T-helper 17 cell (primary cell): ENCODE measurements around the gene PCNT. TPM values are rescaled to one million over a fixed set of nuclear protein-coding genes. Genes with fewer than 3 reads are reported as not detected.
"Not testable (repeated sequence)": the region's sequence is repeated elsewhere in the genome, so short reads cannot be mapped to it uniquely, and the experiment has no call there.

Source experiments
- ATAC-seq: fragments of 150-1000 bp; cut with Tn5 transposase; 2 replicates; pipeline ENCODE4 v1.10.0; 2021; ENCODE audit warnings: mild to moderate bottlenecking, moderate library complexity
- DNase-seq, 3 donors: peaks; one replicate each; pipeline versions ENCODE4 v3.0.0 to v3.0.0-alpha.2; 2020 to 2021
- H3K9me3 ChIP-seq: one replicate; pipeline ENCODE4 v1.7.0; 2013; ENCODE audit warnings: low read length, mild to moderate bottlenecking; ENCODE audit not compliant: control insufficient read depth, poor library complexity, severe bottlenecking
- H3K27ac Mint-ChIP-seq: one replicate; pipeline ENCODE4 v1.8.0; 2022; ENCODE audit warnings: mild to moderate bottlenecking, moderate library complexity, mixed read lengths
- H3K27me3 Mint-ChIP-seq: one replicate; pipeline ENCODE4 v1.8.0; 2022; ENCODE audit warnings: mixed read lengths
- H3K36me3 Mint-ChIP-seq: one replicate; pipeline ENCODE4 v1.8.0; 2022; ENCODE audit warnings: low read depth, mixed read lengths
- H3K4me1 Mint-ChIP-seq: one replicate; pipeline ENCODE4 v1.8.0; 2022; ENCODE audit warnings: mild to moderate bottlenecking, mixed read lengths
- H3K4me3 Mint-ChIP-seq: one replicate; pipeline ENCODE4 v1.8.0; 2022; ENCODE audit warnings: mild to moderate bottlenecking, moderate library complexity, mixed read lengths
- total RNA-seq, 4 donors: library from RNA in 2 of 4; stranded (reverse) in 2 of 4; gene quantifications; one replicate each; pipeline ENCODE4 v1.2.3 and lab custom pipeline; 2022 to 2026

PCNT gene
- total RNA-seq, 2 donors from 2014 or later = 53.5 to 59.5 TPM

GRCh38 chr21:46295996-46296752 lies 27.8 kb upstream of the PCNT start:
- H3K9me3 ChIP-seq = no peaks in the 10 kb centered on the region
- Mint-ChIP-seq H3K4me1 (peaks cover 2% of the 10 kb centered on the region), H3K36me3 (peaks cover 3% of the 10 kb centered on the region), H3K4me3 (peak overlapping the region; percentile 68), H3K27me3 (no peaks in the 10 kb centered on the region), H3K27ac (peak overlapping the region; percentile 77)
- ATAC-seq (peak; percentile 90), DNase-seq (peak in 2 of 3 donors; percentile 35 to 45)

DNA sequence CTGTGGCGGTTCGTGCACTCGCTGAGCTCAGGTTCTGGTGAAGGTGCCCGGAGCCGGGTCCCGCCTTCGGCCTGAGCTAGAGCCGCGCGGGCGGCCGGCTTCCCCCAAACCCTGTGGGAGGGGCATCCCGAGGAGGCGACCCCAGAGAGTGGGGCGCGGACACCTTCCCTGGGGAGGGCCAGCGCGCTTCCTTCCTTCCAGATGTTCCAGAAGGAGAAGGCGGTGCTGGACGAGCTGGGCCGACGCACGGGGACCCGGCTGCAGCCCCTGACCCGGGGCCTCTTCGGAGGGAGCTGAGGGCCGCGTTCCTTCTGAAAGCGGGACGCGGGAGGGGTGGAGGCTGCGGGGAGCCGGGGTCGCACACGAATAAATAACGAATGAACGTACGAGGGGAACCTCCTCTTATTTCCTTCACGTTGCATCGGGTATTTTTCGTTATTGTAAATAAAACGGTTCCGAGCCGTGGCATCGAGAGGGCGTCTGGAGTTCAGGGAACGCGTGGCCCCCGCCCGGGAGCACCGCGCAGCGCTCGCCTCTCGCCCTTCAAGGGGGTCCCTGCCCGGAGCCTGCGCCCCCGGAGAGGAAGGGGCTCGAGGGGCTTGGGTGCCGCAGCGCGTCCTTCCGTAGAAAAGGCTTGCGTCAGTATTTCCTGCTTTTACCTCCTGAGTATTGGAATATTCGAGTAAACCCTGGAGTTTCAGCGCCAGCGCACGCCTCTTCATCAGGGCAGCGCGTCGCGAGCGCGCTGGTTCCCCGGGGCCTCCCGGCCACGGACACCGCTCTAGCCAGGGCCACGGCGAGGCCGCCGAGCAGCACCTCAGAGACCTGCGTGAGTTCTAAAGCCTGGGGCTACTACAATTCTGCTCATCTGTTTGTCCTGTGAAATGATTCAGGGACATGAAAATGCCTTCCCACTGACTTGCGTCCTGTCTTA lies 26.4 kb upstream of the PCNT start:
- ATAC-seq (peak; percentile 33), DNase-seq (no peak)
- H3K27me3 Mint-ChIP-seq = no peaks in the 10 kb centered on the region
- H3K9me3 ChIP-seq = no peaks in the 10 kb centered on the region
- no peaks in the 10 kb centered on the region for H3K36me3 Mint-ChIP-seq
- no peak overlapping the region for H3K27ac Mint-ChIP-seq
- peaks cover 2% of the 10 kb centered on the region for H3K4me1 Mint-ChIP-seq
- H3K4me3 Mint-ChIP-seq = peak overlapping the region; percentile 83

DNA sequence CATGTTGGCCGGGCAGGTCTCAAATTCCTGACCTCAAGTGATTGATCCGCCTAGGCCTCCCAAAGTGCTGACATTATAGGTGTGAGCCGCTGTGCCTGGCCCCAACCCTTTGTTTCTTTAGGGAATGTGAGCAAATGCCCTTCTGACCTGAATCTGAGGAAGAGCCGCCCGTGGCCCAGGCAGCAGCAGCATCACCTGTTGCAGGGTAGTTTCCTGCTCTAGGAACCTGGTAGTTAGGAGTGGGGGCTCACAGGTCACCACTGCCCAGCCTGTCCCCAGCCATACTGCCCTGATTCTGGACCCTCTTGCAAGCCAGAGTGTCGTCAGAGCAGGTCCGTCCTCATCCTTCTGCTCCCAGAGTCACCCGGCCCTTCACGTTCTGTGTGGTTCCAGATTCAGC lies 24.8 kb upstream of the PCNT start:
- no peaks in the 10 kb centered on the region for H3K9me3 ChIP-seq
- DNase-seq (no peak), ATAC-seq (no peak)
- peaks cover 2% of the 10 kb centered on the region for H3K4me1 Mint-ChIP-seq
- no peak overlapping the region for H3K4me3 Mint-ChIP-seq
- no peaks in the 10 kb centered on the region for H3K27me3 Mint-ChIP-seq
- H3K27ac Mint-ChIP-seq = no peak overlapping the region
- H3K36me3 Mint-ChIP-seq = no peaks in the 10 kb centered on the region

- DNase-seq (no peak), ATAC-seq (no peak)
- H3K27me3 Mint-ChIP-seq = no peaks in the 10 kb centered on the region
- no peaks in the 10 kb centered on the region for H3K9me3 ChIP-seq
- no peak overlapping the region for H3K27ac Mint-ChIP-seq
- no peak overlapping the region for H3K4me3 Mint-ChIP-seq
- H3K36me3 Mint-ChIP-seq = peaks cover 2% of the 10 kb centered on the region
- peaks cover 4% of the 10 kb centered on the region for H3K4me1 Mint-ChIP-seq
Observed at GRCh38 chr21:46301759-46302158, 22.2 kb upstream of the PCNT start.

GRCh38 chr21:46304437-46304836 lies 19.5 kb upstream of the PCNT start:
- no peak overlapping the region for H3K4me3 Mint-ChIP-seq
- H3K27ac Mint-ChIP-seq = no peak overlapping the region
- H3K36me3 Mint-ChIP-seq = peaks cover 2% of the 10 kb centered on the region
- peaks cover 4% of the 10 kb centered on the region for H3K4me1 Mint-ChIP-seq
- H3K27me3 Mint-ChIP-seq = no peaks in the 10 kb centered on the region
- no peaks in the 10 kb centered on the region for H3K9me3 ChIP-seq
- DNase-seq (no peak), ATAC-seq (no peak)

DNA sequence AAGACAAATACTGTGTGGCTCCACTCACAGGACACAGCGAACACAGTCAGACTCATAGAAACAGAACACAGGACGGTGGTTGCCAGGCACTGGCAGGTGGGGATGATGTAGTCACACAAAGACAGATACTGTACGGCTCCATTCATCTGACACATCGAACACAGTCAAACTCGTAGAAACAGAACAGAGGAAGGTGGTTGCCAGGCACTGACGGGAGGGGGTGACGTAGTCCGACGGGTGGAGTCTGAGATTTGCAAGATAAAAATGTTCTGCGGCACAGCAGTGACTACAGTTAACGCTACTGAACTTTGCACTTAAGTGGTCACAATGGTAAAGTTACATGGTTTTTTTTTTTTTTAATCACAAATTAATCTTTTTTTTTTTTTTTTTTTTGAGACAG lies 19.0 kb upstream of the PCNT start:
- no peaks in the 10 kb centered on the region for H3K9me3 ChIP-seq
- H3K27me3 Mint-ChIP-seq = no peaks in the 10 kb centered on the region
- H3K4me1 Mint-ChIP-seq = peaks cover 4% of the 10 kb centered on the region
- H3K4me3 Mint-ChIP-seq = no peak overlapping the region
- DNase-seq = no peak
- no peak overlapping the region for H3K27ac Mint-ChIP-seq
- peaks cover 2% of the 10 kb centered on the region for H3K36me3 Mint-ChIP-seq
- peak; percentile 30 for ATAC-seq

GRCh38 chr21:46307625-46308024 lies 16.3 kb upstream of the PCNT start:
- ATAC-seq = no peak

DNA sequence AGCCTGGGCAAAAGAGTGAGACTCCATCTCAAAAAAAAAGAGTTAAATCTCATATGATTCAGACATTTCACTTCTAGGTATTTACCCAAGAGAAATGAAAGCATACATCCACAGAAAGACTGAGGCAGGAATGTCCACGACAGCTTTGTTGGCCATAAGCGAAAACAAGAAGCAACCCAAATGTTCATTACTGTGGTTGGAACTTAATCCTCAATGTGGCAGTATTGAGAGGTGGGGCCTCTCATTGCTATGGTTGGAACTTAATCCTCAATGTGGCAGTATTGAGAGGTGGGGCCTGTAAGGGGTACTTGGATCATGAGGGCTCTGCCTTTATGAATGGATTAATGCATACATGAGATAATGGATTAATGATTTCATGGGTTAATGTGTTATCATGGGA lies 15.5 kb upstream of the PCNT start:
- no peak for DNase-seq
- Mint-ChIP-seq H3K4me3 (no peak overlapping the region), H3K36me3 (peaks cover 2% of the 10 kb centered on the region), H3K27me3 (no peaks in the 10 kb centered on the region), H3K4me1 (peaks cover 4% of the 10 kb centered on the region), H3K27ac (no peak overlapping the region)
- ATAC-seq = no peak
- H3K9me3 ChIP-seq = no peaks in the 10 kb centered on the region

More at GRCh38 chr21:46307625-46308024, 16.3 kb upstream of the PCNT start:
- Mint-ChIP-seq H3K27ac (no peak overlapping the region), H3K36me3 (peaks cover 2% of the 10 kb centered on the region), H3K27me3 (no peaks in the 10 kb centered on the region), H3K4me3 (no peak overlapping the region), H3K4me1 (peaks cover 4% of the 10 kb centered on the region)
- DNase-seq = no peak
- H3K9me3 ChIP-seq = no peaks in the 10 kb centered on the region

GRCh38 chr21:46310260-46310659 lies 13.7 kb upstream of the PCNT start:
- not testable (repeated sequence) for H3K36me3 Mint-ChIP-seq, ATAC-seq, H3K27me3 Mint-ChIP-seq, DNase-seq, H3K27ac Mint-ChIP-seq, H3K9me3 ChIP-seq, H3K4me3 Mint-ChIP-seq, H3K4me1 Mint-ChIP-seq

GRCh38 chr21:46311568-46311967 lies 12.4 kb upstream of the PCNT start:
- Mint-ChIP-seq H3K27ac (no peak overlapping the region), H3K27me3 (no peaks in the 10 kb centered on the region), H3K4me1 (peaks cover 2% of the 10 kb centered on the region), H3K36me3 (no peaks in the 10 kb centered on the region), H3K4me3 (no peak overlapping the region)
- DNase-seq (no peak), ATAC-seq (no peak)
- no peaks in the 10 kb centered on the region for H3K9me3 ChIP-seq

- H3K4me3 Mint-ChIP-seq = no peak overlapping the region
- no peaks in the 10 kb centered on the region for H3K36me3 Mint-ChIP-seq
- no peaks in the 10 kb centered on the region for H3K27me3 Mint-ChIP-seq
- H3K9me3 ChIP-seq = no peaks in the 10 kb centered on the region
- H3K27ac Mint-ChIP-seq = no peak overlapping the region
- no peak for ATAC-seq
- H3K4me1 Mint-ChIP-seq = no peaks in the 10 kb centered on the region
- DNase-seq = no peak
Observed at GRCh38 chr21:46312949-46313348, 11.0 kb upstream of the PCNT start.

DNA sequence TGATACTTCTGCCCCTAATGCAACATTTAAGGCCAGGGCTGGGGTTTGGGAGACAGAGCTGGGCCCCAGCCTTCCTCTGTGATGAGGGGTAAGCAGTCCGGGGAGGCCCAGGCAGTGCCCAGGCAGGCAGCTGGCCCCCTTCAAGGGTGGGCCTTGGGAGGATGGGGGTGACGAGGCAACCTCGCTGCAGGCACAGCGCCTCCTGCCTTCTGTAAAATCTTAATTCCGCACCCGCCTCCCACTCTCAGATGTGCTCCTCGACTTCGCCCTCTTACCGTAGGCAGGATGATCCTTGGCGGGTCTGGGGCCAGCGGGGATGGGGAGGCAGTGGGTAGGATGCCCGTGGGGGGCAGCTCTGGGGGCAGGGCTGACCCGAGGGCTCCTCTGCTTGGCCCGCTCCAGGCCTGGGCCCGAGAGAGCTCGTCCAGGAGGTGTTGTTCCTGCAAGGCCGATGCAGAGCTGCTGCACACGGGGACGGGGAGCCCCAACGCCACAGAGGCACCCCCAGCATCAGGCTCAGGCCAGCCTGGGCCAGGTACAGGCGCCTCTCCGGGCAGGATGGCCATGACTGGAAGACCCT lies 9.4 kb upstream of the PCNT start:
- H3K27ac Mint-ChIP-seq = no peak overlapping the region
- no peaks in the 10 kb centered on the region for H3K4me1 Mint-ChIP-seq
- H3K4me3 Mint-ChIP-seq = no peak overlapping the region
- H3K27me3 Mint-ChIP-seq = no peaks in the 10 kb centered on the region
- no peaks in the 10 kb centered on the region for H3K9me3 ChIP-seq
- ATAC-seq = no peak
- no peaks in the 10 kb centered on the region for H3K36me3 Mint-ChIP-seq
- DNase-seq = no peak

DNA sequence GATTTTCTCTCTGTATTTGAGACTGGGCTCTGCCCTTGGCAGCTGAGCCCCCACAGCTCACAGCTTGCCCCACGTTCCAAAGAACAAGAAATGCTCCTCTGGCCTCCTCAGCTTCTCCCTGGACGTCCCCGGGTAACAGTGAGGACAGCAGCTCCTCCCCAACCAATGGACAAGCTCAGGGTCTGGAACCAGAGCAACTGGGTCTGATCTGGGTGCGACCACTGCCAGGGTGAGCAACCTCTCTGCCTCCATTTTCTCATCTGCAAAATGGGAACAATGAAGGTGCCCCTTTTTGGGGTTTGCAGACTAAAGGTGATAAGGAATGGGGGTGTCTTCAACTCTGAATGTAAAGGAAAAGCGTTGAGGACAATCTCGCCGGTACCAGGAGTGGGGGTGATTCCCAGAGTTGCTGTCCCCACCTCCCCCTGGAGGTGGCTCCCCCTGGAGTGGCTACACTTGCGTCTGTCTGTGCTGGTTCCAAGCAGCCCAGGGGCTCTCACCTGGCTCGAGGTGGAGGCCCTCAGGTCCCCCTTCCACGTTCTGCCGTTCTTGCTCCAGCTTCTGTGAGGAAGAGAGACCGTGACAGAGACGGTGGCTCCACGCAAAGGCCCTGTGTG lies 7.1 kb upstream of the PCNT start:
- H3K4me3 Mint-ChIP-seq = no peak overlapping the region
- H3K9me3 ChIP-seq = no peaks in the 10 kb centered on the region
- DNase-seq (no peak), ATAC-seq (no peak)
- peaks cover 5% of the 10 kb centered on the region for H3K4me1 Mint-ChIP-seq
- no peaks in the 10 kb centered on the region for H3K36me3 Mint-ChIP-seq
- no peaks in the 10 kb centered on the region for H3K27me3 Mint-ChIP-seq
- no peak overlapping the region for H3K27ac Mint-ChIP-seq
